SK-N-SH treated with all-trans-retinoic acid at 6 μM for 48 hours (cell line): ENCODE measurements around the gene RPS19.

ENCODE experiments used
- ATAC-seq: fragments of 200-7000 bp; cut with Tn5 transposase; 3 replicates; pipeline ENCODE4 v1.9.1; 2020; ENCODE audit warnings: mild to moderate bottlenecking, moderate library complexity
- ARNTL ChIP-seq: fragments of 450-650 bp; formaldehyde crosslinking; IDR thresholded peaks from 2 replicates; pipeline ENCODE4 v1.5.0; 2020; ENCODE audit warnings: low read depth, mild to moderate bottlenecking, moderate library complexity, borderline replicate concordance
- BACH2 ChIP-seq: fragments of 250-450 bp; sonication (Bioruptor Pico); IDR thresholded peaks from 2 replicates; pipeline ENCODE4 v1.9.0; 2021; ENCODE audit warnings: mild to moderate bottlenecking, borderline replicate concordance
- CSDC2 ChIP-seq: fragments of 250-450 bp; sonication (Bioruptor Pico); IDR thresholded peaks from 2 replicates; pipeline ENCODE4 v1.5.0; 2020; ENCODE audit warnings: mild to moderate bottlenecking, moderate library complexity
- ESRRG ChIP-seq: fragments of 250-450 bp; sonication (Bioruptor Pico); IDR thresholded peaks from 2 replicates; pipeline ENCODE4 v1.6.1; 2021; ENCODE audit warnings: mild to moderate bottlenecking
- GLIS3 ChIP-seq: fragments of 250-450 bp; sonication (Bioruptor Pico); IDR thresholded peaks from 2 replicates; pipeline ENCODE4 v1.5.0; 2020; ENCODE audit warnings: mild to moderate bottlenecking, moderate library complexity
- ISL1 ChIP-seq: fragments of 250-450 bp; sonication (Bioruptor Pico); IDR thresholded peaks from 2 replicates; pipeline ENCODE4 v2.1.2; 2022; ENCODE audit warnings: mild to moderate bottlenecking, moderate library complexity
- OSR1 ChIP-seq: fragments of 250-450 bp; sonication (Bioruptor Pico); IDR thresholded peaks from 2 replicates; pipeline ENCODE4 v1.8.0; 2022; ENCODE audit warnings: moderate library complexity, mild to moderate bottlenecking, inconsistent platforms
- PPARA ChIP-seq: fragments of 250-450 bp; sonication (Bioruptor Pico); IDR thresholded peaks from 2 replicates; pipeline ENCODE4 v1.5.0; 2020; ENCODE audit warnings: mild to moderate bottlenecking, borderline replicate concordance
- RARB ChIP-seq: fragments of 250-450 bp; sonication (Bioruptor Pico); IDR thresholded peaks from 2 replicates; pipeline ENCODE4 v1.8.0; 2021; ENCODE audit warnings: mild to moderate bottlenecking, moderate library complexity
- SNAI2 ChIP-seq: fragments of 250-450 bp; sonication (Bioruptor Pico); IDR thresholded peaks from 2 replicates; pipeline ENCODE4 v1.5.0; 2020; ENCODE audit warnings: mild to moderate bottlenecking, moderate library complexity
- TCF4 ChIP-seq: fragments of 250-450 bp; sonication (Bioruptor Pico); IDR thresholded peaks from 2 replicates; pipeline ENCODE4 v1.8.0; 2021; ENCODE audit warnings: mild to moderate bottlenecking, moderate library complexity, borderline replicate concordance
- TOX ChIP-seq: fragments of 250-450 bp; sonication (Bioruptor Pico); IDR thresholded peaks from 2 replicates; pipeline ENCODE4 v1.8.0; 2021; ENCODE audit warnings: mild to moderate bottlenecking, moderate library complexity, borderline replicate concordance
- ZC3H10 ChIP-seq: fragments of 250-450 bp; sonication (Bioruptor Pico); IDR thresholded peaks from 2 replicates; pipeline ENCODE4 v1.5.1; 2021; ENCODE audit warnings: mild to moderate bottlenecking, moderate library complexity
- ZFP3 ChIP-seq: fragments of 250-450 bp; sonication (Bioruptor Pico); IDR thresholded peaks from 2 replicates; pipeline ENCODE4 v1.5.0; 2020; ENCODE audit warnings: mild to moderate bottlenecking, moderate library complexity
- ZFP30 ChIP-seq: fragments of 450-650 bp; formaldehyde crosslinking; IDR thresholded peaks from 2 replicates; pipeline ENCODE4 v1.5.0; 2022; ENCODE audit warnings: mild to moderate bottlenecking, moderate library complexity
- ZNF565 ChIP-seq: fragments of 450-650 bp; formaldehyde crosslinking; conservative IDR thresholded peaks from 2 replicates; pipeline ENCODE4 v1.5.0; 2020; ENCODE audit warnings: low read depth, mild to moderate bottlenecking, moderate library complexity
- ZNF70 ChIP-seq: fragments of 450-650 bp; formaldehyde crosslinking; IDR thresholded peaks from 2 replicates; pipeline ENCODE4 v1.5.0; 2020; ENCODE audit warnings: mild to moderate bottlenecking, moderate library complexity
- TF ChIP-seq, protein P1 (sequence below): fragments of 250-450 bp; sonication (Bioruptor Pico); IDR thresholded peaks from 2 replicates; pipeline ENCODE4 v1.8.0; 2021; ENCODE audit warnings: low read depth, mild to moderate bottlenecking, moderate library complexity, borderline replicate concordance
- TF ChIP-seq, protein P2 (sequence below): fragments of 250-450 bp; sonication (Bioruptor Pico); IDR thresholded peaks from 2 replicates; pipeline ENCODE4 v1.5.0; 2020; ENCODE audit warnings: mild to moderate bottlenecking, moderate library complexity
- TF ChIP-seq, protein P3 (sequence below): fragments of 250-450 bp; sonication (Bioruptor Pico); IDR thresholded peaks from 2 replicates; pipeline ENCODE4 v1.8.0; 2020; ENCODE audit warnings: mild to moderate bottlenecking, moderate library complexity, borderline replicate concordance

Gene RPS19

DNA sequence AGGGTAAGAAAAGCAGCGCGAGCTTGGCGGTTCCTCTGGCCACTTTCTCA, 15.2 kb upstream of the RPS19 start, which contains the start of gene DMRTC2 (continued):
- TF ChIP-seq, protein P1, sequence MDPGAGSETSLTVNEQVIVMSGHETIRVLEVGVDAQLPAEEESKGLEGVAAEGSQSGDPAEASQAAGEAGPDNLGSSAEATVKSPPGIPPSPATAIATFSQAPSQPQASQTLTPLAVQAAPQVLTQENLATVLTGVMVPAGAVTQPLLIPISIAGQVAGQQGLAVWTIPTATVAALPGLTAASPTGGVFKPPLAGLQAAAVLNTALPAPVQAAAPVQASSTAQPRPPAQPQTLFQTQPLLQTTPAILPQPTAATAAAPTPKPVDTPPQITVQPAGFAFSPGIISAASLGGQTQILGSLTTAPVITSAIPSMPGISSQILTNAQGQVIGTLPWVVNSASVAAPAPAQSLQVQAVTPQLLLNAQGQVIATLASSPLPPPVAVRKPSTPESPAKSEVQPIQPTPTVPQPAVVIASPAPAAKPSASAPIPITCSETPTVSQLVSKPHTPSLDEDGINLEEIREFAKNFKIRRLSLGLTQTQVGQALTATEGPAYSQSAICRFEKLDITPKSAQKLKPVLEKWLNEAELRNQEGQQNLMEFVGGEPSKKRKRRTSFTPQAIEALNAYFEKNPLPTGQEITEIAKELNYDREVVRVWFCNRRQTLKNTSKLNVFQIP: no peak
- no peak for TF ChIP-seq ZFP3 (CRISPR knock-in tag)
- TF ChIP-seq ISL1 (CRISPR knock-in tag): no peak
- TF ChIP-seq PPARA (CRISPR knock-in tag): no peak
- TF ChIP-seq, all 23 proteins: peak for 0

DNA sequence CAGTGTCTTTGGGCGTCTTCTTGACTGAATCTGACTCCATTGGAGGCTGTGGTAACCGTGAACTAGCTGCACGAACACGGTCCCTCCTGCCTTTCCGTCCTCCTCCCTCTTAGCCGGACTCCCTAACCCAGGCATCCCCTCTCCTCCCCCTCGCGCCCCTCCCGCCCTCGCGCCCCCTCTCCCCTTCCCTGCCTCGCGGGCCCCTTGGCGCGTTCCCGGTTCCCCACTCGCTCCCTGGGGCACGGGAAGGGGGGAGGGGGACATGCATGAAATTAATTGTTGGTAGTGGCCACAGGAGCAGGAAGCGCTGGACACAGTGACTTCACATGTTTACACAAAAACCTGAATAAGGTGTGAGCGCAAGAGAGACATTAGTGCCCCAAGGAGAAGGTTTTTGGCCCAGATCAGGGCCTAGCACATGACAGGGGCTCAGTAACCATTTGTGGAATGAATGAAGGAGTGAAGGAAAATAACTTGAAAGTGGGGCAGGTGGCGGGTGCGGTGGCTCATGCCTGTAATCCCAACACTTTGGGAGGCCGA, 14.9 kb upstream of the RPS19 start:
- ATAC-seq: no peak

DNA sequence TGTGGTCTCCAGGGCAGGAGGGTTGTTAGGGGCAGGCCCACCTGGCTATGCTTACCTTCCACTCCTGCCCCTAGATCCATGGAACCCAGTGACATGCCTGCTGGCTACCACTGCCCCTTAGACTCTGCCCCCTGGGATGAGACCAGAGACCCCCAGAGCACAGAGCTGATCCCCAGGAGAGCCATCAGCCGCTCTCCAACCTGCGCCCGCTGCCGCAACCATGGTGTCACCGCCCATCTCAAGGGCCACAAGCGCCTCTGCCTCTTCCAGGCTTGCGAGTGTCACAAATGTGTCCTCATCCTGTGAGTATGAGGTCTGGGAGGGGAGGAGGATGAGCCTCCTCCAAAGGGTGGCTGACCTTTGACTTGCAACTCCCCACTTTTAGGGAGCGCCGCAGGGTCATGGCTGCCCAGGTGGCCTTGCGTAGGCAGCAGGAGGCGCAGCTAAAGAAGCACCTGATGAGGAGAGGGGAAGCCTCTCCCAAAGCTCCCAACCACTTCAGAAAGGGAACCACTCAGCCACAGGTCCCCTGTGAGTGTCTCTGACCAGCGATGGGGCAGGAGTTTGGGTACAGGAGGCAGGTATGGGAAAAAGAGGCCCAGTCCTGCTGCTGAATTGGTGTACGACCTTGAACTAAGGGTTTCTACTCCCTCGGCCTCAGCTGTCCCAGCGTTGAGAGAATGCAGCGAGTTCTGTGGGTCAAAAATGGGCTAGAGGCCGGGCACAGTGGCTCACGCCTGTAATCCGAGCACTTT, 12.5 kb upstream of the RPS19 start:
- no peak for ATAC-seq
- TF ChIP-seq RARB (no peak), ZNF70 (CRISPR knock-in tag) (no peak), OSR1 (no peak), SNAI2 (CRISPR knock-in tag) (no peak), TOX (CRISPR knock-in tag) (no peak), ZFP30 (CRISPR knock-in tag) (no peak), ZNF565 (no peak), ISL1 (CRISPR knock-in tag) (no peak), ESRRG (CRISPR knock-in tag) (no peak), PPARA (CRISPR knock-in tag) (no peak), TCF4 (CRISPR knock-in tag) (no peak), ZC3H10 (no peak)
- TF ChIP-seq, protein P2, sequence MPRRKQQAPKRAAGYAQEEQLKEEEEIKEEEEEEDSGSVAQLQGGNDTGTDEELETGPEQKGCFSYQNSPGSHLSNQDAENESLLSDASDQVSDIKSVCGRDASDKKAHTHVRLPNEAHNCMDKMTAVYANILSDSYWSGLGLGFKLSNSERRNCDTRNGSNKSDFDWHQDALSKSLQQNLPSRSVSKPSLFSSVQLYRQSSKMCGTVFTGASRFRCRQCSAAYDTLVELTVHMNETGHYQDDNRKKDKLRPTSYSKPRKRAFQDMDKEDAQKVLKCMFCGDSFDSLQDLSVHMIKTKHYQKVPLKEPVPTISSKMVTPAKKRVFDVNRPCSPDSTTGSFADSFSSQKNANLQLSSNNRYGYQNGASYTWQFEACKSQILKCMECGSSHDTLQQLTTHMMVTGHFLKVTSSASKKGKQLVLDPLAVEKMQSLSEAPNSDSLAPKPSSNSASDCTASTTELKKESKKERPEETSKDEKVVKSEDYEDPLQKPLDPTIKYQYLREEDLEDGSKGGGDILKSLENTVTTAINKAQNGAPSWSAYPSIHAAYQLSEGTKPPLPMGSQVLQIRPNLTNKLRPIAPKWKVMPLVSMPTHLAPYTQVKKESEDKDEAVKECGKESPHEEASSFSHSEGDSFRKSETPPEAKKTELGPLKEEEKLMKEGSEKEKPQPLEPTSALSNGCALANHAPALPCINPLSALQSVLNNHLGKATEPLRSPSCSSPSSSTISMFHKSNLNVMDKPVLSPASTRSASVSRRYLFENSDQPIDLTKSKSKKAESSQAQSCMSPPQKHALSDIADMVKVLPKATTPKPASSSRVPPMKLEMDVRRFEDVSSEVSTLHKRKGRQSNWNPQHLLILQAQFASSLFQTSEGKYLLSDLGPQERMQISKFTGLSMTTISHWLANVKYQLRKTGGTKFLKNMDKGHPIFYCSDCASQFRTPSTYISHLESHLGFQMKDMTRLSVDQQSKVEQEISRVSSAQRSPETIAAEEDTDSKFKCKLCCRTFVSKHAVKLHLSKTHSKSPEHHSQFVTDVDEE: no peak
- TF ChIP-seq, protein P1: no peak
- TF ChIP-seq, protein P3, sequence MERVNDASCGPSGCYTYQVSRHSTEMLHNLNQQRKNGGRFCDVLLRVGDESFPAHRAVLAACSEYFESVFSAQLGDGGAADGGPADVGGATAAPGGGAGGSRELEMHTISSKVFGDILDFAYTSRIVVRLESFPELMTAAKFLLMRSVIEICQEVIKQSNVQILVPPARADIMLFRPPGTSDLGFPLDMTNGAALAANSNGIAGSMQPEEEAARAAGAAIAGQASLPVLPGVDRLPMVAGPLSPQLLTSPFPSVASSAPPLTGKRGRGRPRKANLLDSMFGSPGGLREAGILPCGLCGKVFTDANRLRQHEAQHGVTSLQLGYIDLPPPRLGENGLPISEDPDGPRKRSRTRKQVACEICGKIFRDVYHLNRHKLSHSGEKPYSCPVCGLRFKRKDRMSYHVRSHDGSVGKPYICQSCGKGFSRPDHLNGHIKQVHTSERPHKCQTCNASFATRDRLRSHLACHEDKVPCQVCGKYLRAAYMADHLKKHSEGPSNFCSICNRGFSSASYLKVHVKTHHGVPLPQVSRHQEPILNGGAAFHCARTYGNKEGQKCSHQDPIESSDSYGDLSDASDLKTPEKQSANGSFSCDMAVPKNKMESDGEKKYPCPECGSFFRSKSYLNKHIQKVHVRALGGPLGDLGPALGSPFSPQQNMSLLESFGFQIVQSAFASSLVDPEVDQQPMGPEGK (CRISPR knock-in tag): no peak

More for the DNA sequence above, 14.9 kb upstream of the RPS19 start:
- no peak for TF ChIP-seq ZNF70 (CRISPR knock-in tag)
- TF ChIP-seq BACH2 (CRISPR knock-in tag): no peak
- TF ChIP-seq CSDC2 (CRISPR knock-in tag): no peak
- TF ChIP-seq ZC3H10: no peak
- TF ChIP-seq ESRRG (CRISPR knock-in tag): no peak
- no peak for TF ChIP-seq OSR1
- no peak for TF ChIP-seq ARNTL (CRISPR knock-in tag)
- no peak for TF ChIP-seq ZFP3 (CRISPR knock-in tag)

DNA sequence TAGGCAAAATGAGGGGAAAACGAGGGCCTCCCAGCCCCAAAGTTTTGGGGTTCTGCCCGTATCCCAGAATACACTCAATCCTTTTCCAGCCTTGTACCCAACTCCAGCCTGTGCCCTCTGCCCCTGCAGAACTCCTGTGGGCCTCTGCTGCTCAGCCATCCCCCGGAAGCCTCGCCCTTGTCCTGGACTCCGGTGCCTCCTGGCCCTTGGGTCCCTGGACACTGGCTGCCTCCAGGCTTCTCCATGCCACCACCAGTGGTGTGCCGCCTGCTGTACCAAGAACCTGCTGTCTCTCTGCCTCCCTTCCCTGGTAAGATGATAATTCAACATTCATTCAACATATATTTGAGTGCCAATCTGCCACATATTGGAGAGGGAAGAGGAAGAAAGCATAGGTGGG, 11.4 kb upstream of the RPS19 start:
- no peak for ATAC-seq
- no peak for TF ChIP-seq CSDC2 (CRISPR knock-in tag)

DNA sequence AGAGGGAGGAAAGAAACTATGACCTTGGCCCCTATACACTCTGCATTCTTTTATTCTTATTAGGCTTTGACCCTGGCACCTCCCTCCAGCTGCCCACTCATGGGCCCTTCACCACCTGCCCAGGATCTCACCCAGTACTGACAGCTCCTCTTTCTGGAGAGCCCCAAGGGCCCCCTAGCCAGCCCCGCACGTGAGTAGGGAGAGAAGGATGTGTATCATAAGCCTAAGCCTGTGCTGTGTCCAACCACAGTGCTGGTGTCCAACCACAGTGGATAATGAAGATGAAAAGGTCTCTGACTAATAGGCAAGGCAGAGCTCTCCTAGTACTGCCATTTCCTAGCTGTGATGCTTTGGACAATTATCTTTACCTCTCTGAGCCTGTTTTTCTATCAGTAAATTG, 11.0 kb upstream of the RPS19 start:
- ATAC-seq: no peak
- no peak for TF ChIP-seq GLIS3 (CRISPR knock-in tag)
- no peak for TF ChIP-seq RARB
- TF ChIP-seq PPARA (CRISPR knock-in tag): no peak
- TF ChIP-seq ZNF565: no peak
- no peak for TF ChIP-seq ZNF70 (CRISPR knock-in tag)
- TF ChIP-seq SNAI2 (CRISPR knock-in tag): no peak
